Neural cell (in vitro differentiated cells): ENCODE results near the gene BANP. TPM values are rescaled to one million over a fixed set of nuclear protein-coding genes. Genes with fewer than 3 reads are reported as not detected.

Experiments used
- H2AFZ ChIP-seq: fragments of 200-600, 300-800 bp; sonication (generic), shearing (Covaris generic); 2 replicates; pipeline ENCODE4 v1.6.0; 2014; ENCODE audit warnings: low read depth, mild to moderate bottlenecking, antibody characterized with exemption, low read length, moderate library complexity
- H3F3A ChIP-seq: fragments of 200-600 bp; shearing (Covaris generic); 2 replicates; pipeline ENCODE4 v1.6.1; 2016; ENCODE audit warnings: mild to moderate bottlenecking, moderate library complexity, mixed read lengths, antibody characterized with exemption, low read length; ENCODE audit not compliant: insufficient read depth, poor library complexity, severe bottlenecking
- H3K27ac ChIP-seq: fragments of 200-600, 300-800 bp; sonication (generic), shearing (Covaris generic); 2 replicates; pipeline ENCODE4 v1.5.1; 2014; ENCODE audit warnings: mild to moderate bottlenecking, low read length, moderate library complexity
- H3K27me3 ChIP-seq: fragments of 300-800, 200-600 bp; sonication (generic), shearing (Covaris generic); 2 replicates; pipeline ENCODE4 v1.6.0; 2014; ENCODE audit warnings: mild to moderate bottlenecking, low read depth, low read length, moderate library complexity; ENCODE audit not compliant: insufficient read depth
- H3K36me3 ChIP-seq: fragments of 300-800, 200-600 bp; sonication (generic), shearing (Covaris generic); 2 replicates; pipeline ENCODE4 v1.5.1; 2014; ENCODE audit warnings: mild to moderate bottlenecking, antibody characterized with exemption, low read length, moderate library complexity; ENCODE audit not compliant: insufficient read depth
- H3K4me2 ChIP-seq: fragments of 300-800, 200-600 bp; sonication (generic), shearing (Covaris generic); 2 replicates; pipeline ENCODE4 v1.6.0; 2014; ENCODE audit warnings: mild to moderate bottlenecking, low read length
- H3K4me3 ChIP-seq: fragments of 300-800, 200-600 bp; sonication (generic), shearing (Covaris generic); 2 replicates; pipeline ENCODE4 v1.5.1; 2014; ENCODE audit warnings: mild to moderate bottlenecking, low read length, moderate library complexity
- H3K79me2 ChIP-seq: fragments of 200-600 bp; shearing (Covaris generic); replicated peaks from 2 replicates; pipeline ENCODE4 v1.6.0; 2014; ENCODE audit warnings: mild to moderate bottlenecking, low read length, moderate library complexity; ENCODE audit not compliant: insufficient read depth
- H3K9ac ChIP-seq: fragments of 300-800, 200-600 bp; sonication (generic), shearing (Covaris generic); 2 replicates; pipeline ENCODE4 v1.6.1; 2016; ENCODE audit warnings: mild to moderate bottlenecking, low read length, mixed read lengths
- H3K9me2 ChIP-seq: fragments of 200-600 bp; shearing (Covaris generic); 2 replicates; pipeline ENCODE4 v1.6.1; 2016; ENCODE audit warnings: mild to moderate bottlenecking, low read length, mixed read lengths; ENCODE audit not compliant: insufficient read depth
- H3K9me3 ChIP-seq: fragments of 200-600, 300-800 bp; sonication (generic), shearing (Covaris generic); 2 replicates; pipeline ENCODE4 v1.6.1; 2016; ENCODE audit warnings: mild to moderate bottlenecking, mixed run types, low read length, moderate library complexity, mixed read lengths
- H4K20me1 ChIP-seq: fragments of 200-600 bp; shearing (Covaris generic); 2 replicates; pipeline ENCODE4 v1.6.1; 2016; ENCODE audit warnings: mild to moderate bottlenecking, mixed run types; ENCODE audit not compliant: insufficient read depth
- EP300 ChIP-seq: fragments of 450-650 bp; conservative IDR thresholded peaks from 2 replicates; pipeline ENCODE4 v1.6.1; 2014; ENCODE audit warnings: antibody characterized with exemption, mild to moderate bottlenecking, moderate library complexity; ENCODE audit not compliant: poor library complexity, severe bottlenecking
- EZH2 ChIP-seq: fragments of 200-600, 300-800 bp; shearing (Covaris generic), sonication (generic); IDR thresholded peaks from 2 replicates; pipeline ENCODE4 v1.6.1; 2014; ENCODE audit warnings: antibody characterized with exemption, low read length, borderline replicate concordance, mild to moderate bottlenecking; ENCODE audit not compliant: insufficient read depth, poor library complexity, severe bottlenecking
- MXI1 ChIP-seq: fragments of 450-650 bp; conservative IDR thresholded peaks from 2 replicates; pipeline ENCODE4 v1.6.1; 2014; ENCODE audit warnings: antibody characterized with exemption, mild to moderate bottlenecking; ENCODE audit not compliant: poor library complexity, severe bottlenecking
- POLR2AphosphoS5 ChIP-seq: IDR thresholded peaks from 2 replicates; pipeline ENCODE4 v1.6.1; 2012
- RAD21 ChIP-seq: fragments of 450-650 bp; conservative IDR thresholded peaks from 2 replicates; pipeline ENCODE4 v1.6.1; 2014; ENCODE audit warnings: antibody characterized with exemption, mild to moderate bottlenecking, moderate library complexity
- SMC3 ChIP-seq: fragments of 450-650 bp; conservative IDR thresholded peaks from 2 replicates; pipeline ENCODE4 v1.6.1; 2014; ENCODE audit warnings: antibody characterized with exemption, mild to moderate bottlenecking, moderate library complexity; ENCODE audit not compliant: poor library complexity
- TAF1 ChIP-seq: IDR thresholded peaks from 2 replicates; pipeline ENCODE4 v1.6.1; 2012; ENCODE audit warnings: low read depth
- polyA plus RNA-seq: library from polyadenylated mRNA; depleted of rRNA; stranded (reverse); fragments of >200 nt; gene quantifications from 2 replicates; pipeline ENCODE4 v1.2.3, GENCODE V29; 2014
- TF ChIP-seq, protein P1 (sequence below): IDR thresholded peaks from 2 replicates; pipeline ENCODE4 v1.6.1; 2012; ENCODE audit warnings: borderline replicate concordance
- TF ChIP-seq, protein P2 (sequence below): fragments of 450-650 bp; IDR thresholded peaks from 2 replicates; pipeline ENCODE4 v1.5.1; 2014; ENCODE audit warnings: antibody characterized with exemption, mild to moderate bottlenecking, moderate library complexity; ENCODE audit not compliant: poor library complexity, severe bottlenecking

The BANP gene
- polyA plus RNA-seq, 1 donor from 2014 or later: 20.6 TPM

DNA sequence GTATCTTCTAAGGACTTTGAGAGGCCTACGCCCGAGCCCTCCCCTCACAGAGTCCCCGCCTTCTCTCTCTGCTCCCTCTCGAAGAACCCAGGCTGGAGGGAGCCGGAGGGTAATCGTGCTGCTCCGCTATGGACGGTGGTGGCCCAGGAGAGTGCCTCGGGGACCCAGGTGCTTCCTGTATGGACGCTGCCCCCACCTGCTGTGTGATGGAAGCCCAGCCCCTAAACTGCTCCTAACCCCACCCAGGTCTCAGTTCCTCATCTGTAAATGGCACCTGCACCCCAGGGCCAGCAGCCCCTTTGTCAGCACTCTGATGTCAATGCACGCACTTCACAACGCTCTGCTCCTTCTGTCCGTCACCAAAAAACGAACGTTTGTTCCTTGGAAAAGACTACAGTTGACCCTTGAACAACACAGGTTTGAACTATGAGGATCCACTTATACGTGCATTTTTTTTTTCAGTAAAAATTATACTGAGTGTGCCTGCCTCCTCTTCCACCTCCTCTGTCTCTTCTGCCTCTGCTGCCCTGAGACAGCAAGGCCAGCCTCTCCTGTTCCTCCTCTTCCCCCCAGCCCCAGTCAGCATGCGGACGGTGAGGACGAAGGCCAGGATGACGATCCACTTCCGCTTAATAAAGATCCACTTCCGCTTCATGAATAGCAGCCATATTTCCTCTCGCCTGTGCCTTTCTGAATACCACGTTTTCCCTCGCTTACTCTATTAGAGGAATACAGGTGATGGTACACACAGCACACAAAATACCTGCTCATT is 118.3 kb downstream of the BANP start:
- TF ChIP-seq POLR2AphosphoS5: no peak
- TF ChIP-seq EP300: no peak
- no peak for TF ChIP-seq TAF1
- no peak for TF ChIP-seq RAD21
- no peak for TF ChIP-seq EZH2
- TF ChIP-seq, protein P1, sequence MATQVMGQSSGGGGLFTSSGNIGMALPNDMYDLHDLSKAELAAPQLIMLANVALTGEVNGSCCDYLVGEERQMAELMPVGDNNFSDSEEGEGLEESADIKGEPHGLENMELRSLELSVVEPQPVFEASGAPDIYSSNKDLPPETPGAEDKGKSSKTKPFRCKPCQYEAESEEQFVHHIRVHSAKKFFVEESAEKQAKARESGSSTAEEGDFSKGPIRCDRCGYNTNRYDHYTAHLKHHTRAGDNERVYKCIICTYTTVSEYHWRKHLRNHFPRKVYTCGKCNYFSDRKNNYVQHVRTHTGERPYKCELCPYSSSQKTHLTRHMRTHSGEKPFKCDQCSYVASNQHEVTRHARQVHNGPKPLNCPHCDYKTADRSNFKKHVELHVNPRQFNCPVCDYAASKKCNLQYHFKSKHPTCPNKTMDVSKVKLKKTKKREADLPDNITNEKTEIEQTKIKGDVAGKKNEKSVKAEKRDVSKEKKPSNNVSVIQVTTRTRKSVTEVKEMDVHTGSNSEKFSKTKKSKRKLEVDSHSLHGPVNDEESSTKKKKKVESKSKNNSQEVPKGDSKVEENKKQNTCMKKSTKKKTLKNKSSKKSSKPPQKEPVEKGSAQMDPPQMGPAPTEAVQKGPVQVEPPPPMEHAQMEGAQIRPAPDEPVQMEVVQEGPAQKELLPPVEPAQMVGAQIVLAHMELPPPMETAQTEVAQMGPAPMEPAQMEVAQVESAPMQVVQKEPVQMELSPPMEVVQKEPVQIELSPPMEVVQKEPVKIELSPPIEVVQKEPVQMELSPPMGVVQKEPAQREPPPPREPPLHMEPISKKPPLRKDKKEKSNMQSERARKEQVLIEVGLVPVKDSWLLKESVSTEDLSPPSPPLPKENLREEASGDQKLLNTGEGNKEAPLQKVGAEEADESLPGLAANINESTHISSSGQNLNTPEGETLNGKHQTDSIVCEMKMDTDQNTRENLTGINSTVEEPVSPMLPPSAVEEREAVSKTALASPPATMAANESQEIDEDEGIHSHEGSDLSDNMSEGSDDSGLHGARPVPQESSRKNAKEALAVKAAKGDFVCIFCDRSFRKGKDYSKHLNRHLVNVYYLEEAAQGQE: no peak
- TF ChIP-seq, protein P2, sequence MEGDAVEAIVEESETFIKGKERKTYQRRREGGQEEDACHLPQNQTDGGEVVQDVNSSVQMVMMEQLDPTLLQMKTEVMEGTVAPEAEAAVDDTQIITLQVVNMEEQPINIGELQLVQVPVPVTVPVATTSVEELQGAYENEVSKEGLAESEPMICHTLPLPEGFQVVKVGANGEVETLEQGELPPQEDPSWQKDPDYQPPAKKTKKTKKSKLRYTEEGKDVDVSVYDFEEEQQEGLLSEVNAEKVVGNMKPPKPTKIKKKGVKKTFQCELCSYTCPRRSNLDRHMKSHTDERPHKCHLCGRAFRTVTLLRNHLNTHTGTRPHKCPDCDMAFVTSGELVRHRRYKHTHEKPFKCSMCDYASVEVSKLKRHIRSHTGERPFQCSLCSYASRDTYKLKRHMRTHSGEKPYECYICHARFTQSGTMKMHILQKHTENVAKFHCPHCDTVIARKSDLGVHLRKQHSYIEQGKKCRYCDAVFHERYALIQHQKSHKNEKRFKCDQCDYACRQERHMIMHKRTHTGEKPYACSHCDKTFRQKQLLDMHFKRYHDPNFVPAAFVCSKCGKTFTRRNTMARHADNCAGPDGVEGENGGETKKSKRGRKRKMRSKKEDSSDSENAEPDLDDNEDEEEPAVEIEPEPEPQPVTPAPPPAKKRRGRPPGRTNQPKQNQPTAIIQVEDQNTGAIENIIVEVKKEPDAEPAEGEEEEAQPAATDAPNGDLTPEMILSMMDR: no peak
- TF ChIP-seq MXI1: no peak
- no peak for TF ChIP-seq SMC3
- Histone ChIP-seq H3K9me2 (no peaks in the 10 kb centered on the region), H3K4me3 (no peak overlapping the region), H3K9me3 (no peaks in the 10 kb centered on the region), H3K4me2 (no peak overlapping the region), H3K9ac (no peak overlapping the region), H3K27ac (no peak overlapping the region), H3K27me3 (no peaks in the 10 kb centered on the region), H3K36me3 (no peaks in the 10 kb centered on the region), H3F3A (no peaks in the 10 kb centered on the region), H2AFZ (no peak overlapping the region), H4K20me1 (no peaks in the 10 kb centered on the region), H3K79me2 (no peaks in the 10 kb centered on the region)

DNA sequence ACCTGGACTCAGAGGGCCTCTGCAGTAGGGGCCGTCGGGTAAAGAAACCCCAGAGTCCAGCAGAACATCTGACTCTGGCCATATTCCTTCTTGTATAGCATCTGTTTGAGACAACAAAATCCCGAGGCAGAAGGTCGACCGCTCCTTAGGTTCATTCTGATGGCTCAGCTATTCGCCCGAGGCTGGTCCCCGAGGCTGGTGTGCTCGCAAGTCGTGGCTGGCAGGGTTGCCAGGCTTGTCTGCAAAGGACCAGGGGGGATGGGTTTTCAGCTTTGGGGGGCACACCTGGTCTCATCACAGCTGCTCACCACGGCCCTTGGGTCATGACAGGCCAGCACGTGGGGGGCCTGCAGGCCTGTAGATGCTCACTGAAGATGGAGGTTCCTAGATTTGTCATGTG is 119.1 kb downstream of the BANP start:
- no peak overlapping the region for H3K4me3 ChIP-seq
- no peak overlapping the region for H2AFZ ChIP-seq
- no peaks in the 10 kb centered on the region for H4K20me1 ChIP-seq
- no peak overlapping the region for H3K4me2 ChIP-seq
- H3K9ac ChIP-seq: no peak overlapping the region
- TF ChIP-seq TAF1: no peak
- TF ChIP-seq, protein P2: no peak
- TF ChIP-seq EP300: no peak
- no peak for TF ChIP-seq POLR2AphosphoS5
- TF ChIP-seq MXI1: no peak
- no peak for TF ChIP-seq RAD21
- no peak for TF ChIP-seq SMC3
- no peak for TF ChIP-seq EZH2
- TF ChIP-seq, protein P1: no peak
- H3K9me3 ChIP-seq: no peaks in the 10 kb centered on the region
- no peak overlapping the region for H3K27ac ChIP-seq
- no peaks in the 10 kb centered on the region for H3K9me2 ChIP-seq
- no peaks in the 10 kb centered on the region for H3F3A ChIP-seq
- no peaks in the 10 kb centered on the region for H3K36me3 ChIP-seq
- H3K27me3 ChIP-seq: no peaks in the 10 kb centered on the region
- no peaks in the 10 kb centered on the region for H3K79me2 ChIP-seq
